Measurements from ENCODE around the gene KAT8.
A peak's percentile ranks its signal among the peaks of the same experiment; 100 is the strongest.

Gene KAT8

DNA sequence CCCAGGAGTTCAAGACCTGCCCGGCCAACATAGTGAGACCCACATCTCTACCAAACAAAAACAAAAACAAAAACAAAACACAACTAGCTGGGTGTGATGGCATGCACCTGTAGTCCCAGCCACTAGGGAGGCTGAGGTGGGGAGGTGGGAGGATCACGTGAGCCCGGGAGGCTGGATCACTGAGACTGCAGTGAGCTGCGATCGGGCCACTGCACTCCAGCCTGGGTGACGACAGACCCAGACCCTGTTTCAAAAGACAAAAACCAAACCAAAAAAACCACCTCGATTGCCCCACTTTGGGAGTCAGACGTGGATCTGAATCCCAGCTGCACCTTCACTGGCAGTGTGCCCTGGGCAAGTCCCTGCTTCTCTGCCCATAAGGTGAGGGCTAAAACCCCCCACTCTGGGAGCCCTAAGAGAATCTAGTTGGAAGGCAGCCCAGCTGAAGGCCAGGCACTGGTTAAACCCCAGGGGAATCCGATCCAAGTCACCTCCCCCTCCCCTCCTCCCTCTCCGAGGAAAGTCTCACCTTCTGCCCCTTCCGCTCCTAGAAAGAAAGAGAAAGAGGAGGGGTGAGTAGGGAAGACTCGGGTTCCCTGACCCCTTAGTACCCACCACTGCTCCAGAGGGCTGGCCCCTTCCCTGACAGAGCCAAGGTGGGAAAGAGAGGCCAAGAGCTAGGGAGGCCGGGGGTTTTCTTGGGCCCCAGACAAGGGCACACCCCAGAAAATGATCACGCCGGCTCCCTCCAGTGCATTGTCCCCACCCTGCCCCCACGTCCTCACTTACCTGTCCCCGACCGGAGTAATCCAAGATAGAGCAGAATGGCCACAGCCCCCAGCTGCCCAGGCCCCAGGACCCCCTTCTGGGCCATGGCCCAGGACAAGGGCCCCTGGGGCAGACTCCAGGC lies 17.4 kb downstream of the KAT8 start (continued):
- TF ChIP-seq, protein P1, sequence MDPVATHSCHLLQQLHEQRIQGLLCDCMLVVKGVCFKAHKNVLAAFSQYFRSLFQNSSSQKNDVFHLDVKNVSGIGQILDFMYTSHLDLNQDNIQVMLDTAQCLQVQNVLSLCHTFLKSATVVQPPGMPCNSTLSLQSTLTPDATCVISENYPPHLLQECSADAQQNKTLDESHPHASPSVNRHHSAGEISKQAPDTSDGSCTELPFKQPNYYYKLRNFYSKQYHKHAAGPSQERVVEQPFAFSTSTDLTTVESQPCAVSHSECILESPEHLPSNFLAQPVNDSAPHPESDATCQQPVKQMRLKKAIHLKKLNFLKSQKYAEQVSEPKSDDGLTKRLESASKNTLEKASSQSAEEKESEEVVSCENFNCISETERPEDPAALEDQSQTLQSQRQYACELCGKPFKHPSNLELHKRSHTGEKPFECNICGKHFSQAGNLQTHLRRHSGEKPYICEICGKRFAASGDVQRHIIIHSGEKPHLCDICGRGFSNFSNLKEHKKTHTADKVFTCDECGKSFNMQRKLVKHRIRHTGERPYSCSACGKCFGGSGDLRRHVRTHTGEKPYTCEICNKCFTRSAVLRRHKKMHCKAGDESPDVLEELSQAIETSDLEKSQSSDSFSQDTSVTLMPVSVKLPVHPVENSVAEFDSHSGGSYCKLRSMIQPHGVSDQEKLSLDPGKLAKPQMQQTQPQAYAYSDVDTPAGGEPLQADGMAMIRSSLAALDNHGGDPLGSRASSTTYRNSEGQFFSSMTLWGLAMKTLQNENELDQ (tag by site-specific recombination; IDR thresholded peaks at IDR 0.05; ENCODE audit: low read depth), result no peak
- TF ChIP-seq PRDM10 (tag by site-specific recombination; IDR thresholded peaks at IDR 0.05) (peak; percentile 99), ZNF211 (tag by site-specific recombination; IDR thresholded peaks at IDR 0.05; ENCODE audit: low read depth) (no peak), ZNF350 (tag by site-specific recombination; IDR thresholded peaks at IDR 0.05) (no peak), ZBTB20 (tag by site-specific recombination; IDR thresholded peaks at IDR 0.05) (peak; percentile 86), ZNF23 (tag by site-specific recombination; IDR thresholded peaks at IDR 0.05; ENCODE audit: borderline replicate concordance) (no peak), ZNF174 (tag by site-specific recombination; IDR thresholded peaks at IDR 0.05) (no peak), GLI4 (tag by site-specific recombination; IDR thresholded peaks at IDR 0.05) (no peak), ZNF704 (tag by site-specific recombination; IDR thresholded peaks at IDR 0.05) (no peak), BCL11B (tag by site-specific recombination; IDR thresholded peaks at IDR 0.05; ENCODE audit: low read depth) (no peak), IKZF3 (tag by site-specific recombination; IDR thresholded peaks at IDR 0.05) (no peak), ZNF311 (tag by site-specific recombination; IDR thresholded peaks at IDR 0.05; ENCODE audit: borderline replicate concordance) (no peak), ZNF843 (tag by site-specific recombination; IDR thresholded peaks at IDR 0.05) (no peak), ZSCAN5A (tag by site-specific recombination; IDR thresholded peaks at IDR 0.05) (no peak), ZNF629 (tag by site-specific recombination; IDR thresholded peaks at IDR 0.05) (no peak), ZNF561 (tag by site-specific recombination; IDR thresholded peaks at IDR 0.05; ENCODE audit: borderline replicate concordance) (no peak)
- TF ChIP-seq, protein P2, sequence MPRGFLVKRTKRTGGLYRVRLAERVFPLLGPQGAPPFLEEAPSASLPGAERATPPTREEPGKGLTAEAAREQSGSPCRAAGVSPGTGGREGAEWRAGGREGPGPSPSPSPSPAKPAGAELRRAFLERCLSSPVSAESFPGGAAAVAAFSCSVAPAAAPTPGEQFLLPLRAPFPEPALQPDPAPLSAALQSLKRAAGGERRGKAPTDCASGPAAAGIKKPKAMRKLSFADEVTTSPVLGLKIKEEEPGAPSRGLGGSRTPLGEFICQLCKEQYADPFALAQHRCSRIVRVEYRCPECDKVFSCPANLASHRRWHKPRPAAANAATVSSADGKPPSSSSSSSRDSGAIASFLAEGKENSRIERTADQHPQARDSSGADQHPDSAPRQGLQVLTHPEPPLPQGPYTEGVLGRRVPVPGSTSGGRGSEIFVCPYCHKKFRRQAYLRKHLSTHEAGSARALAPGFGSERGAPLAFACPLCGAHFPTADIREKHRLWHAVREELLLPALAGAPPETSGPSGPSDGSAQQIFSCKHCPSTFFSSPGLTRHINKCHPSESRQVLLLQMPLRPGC (tag by site-specific recombination; IDR thresholded peaks at IDR 0.05), result peak; percentile 71; the same call in 1 of the 2 replicates
- TF ChIP-seq, protein P3, sequence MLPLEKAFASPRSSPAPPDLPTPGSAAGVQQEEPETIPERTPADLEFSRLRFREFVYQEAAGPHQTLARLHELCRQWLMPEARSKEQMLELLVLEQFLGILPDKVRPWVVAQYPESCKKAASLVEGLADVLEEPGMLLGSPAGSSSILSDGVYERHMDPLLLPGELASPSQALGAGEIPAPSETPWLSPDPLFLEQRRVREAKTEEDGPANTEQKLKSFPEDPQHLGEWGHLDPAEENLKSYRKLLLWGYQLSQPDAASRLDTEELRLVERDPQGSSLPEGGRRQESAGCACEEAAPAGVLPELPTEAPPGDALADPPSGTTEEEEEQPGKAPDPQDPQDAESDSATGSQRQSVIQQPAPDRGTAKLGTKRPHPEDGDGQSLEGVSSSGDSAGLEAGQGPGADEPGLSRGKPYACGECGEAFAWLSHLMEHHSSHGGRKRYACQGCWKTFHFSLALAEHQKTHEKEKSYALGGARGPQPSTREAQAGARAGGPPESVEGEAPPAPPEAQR (tag by site-specific recombination; IDR thresholded peaks at IDR 0.05), result no peak
- TF ChIP-seq, protein P4, sequence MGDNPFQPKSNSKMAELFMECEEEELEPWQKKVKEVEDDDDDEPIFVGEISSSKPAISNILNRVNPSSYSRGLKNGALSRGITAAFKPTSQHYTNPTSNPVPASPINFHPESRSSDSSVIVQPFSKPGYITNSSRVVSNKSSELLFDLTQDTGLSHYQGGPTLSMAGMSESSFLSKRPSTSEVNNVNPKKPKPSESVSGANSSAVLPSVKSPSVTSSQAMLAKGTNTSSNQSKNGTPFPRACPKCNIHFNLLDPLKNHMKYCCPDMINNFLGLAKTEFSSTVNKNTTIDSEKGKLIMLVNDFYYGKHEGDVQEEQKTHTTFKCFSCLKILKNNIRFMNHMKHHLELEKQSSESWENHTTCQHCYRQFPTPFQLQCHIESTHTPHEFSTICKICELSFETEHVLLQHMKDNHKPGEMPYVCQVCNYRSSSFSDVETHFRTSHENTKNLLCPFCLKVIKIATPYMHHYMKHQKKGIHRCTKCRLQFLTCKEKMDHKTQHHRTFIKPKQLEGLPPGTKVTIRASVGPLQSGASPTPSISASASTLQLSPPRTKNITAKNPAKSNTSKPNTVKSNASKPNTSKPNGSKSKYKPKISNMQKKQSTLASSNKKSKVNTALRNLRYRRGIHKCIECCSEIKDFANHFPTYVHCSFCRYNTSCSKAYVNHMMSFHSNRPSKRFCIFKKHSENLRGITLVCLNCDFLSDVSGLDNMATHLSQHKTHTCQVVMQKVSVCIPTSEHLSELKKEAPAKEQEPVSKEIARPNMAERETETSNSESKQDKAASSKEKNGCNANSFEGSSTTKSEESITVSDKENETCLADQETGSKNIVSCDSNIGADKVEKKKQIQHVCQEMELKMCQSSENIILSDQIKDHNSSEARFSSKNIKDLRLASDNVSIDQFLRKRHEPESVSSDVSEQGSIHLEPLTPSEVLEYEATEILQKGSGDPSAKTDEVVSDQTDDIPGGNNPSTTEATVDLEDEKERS (tag by site-specific recombination; IDR thresholded peaks at IDR 0.05), result no peak
- TF ChIP-seq, protein P5, sequence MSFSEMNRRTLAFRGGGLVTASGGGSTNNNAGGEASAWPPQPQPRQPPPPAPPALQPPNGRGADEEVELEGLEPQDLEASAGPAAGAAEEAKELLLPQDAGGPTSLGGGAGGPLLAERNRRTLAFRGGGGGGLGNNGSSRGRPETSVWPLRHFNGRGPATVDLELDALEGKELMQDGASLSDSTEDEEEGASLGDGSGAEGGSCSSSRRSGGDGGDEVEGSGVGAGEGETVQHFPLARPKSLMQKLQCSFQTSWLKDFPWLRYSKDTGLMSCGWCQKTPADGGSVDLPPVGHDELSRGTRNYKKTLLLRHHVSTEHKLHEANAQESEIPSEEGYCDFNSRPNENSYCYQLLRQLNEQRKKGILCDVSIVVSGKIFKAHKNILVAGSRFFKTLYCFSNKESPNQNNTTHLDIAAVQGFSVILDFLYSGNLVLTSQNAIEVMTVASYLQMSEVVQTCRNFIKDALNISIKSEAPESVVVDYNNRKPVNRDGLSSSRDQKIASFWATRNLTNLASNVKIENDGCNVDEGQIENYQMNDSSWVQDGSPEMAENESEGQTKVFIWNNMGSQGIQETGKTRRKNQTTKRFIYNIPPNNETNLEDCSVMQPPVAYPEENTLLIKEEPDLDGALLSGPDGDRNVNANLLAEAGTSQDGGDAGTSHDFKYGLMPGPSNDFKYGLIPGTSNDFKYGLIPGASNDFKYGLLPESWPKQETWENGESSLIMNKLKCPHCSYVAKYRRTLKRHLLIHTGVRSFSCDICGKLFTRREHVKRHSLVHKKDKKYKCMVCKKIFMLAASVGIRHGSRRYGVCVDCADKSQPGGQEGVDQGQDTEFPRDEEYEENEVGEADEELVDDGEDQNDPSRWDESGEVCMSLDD (tag by site-specific recombination; IDR thresholded peaks at IDR 0.05), result no peak

All from HEK293 (cell line).